Cardiac fibroblast (primary cell): ENCODE results near the gene DCPS.
A peak's percentile ranks its signal among the peaks of the same experiment; 100 is the strongest.

Source experiments
- DNase-seq, 2 donors: peaks; one replicate each; pipeline versions ENCODE4 v3.0.0 to v3.0.0-alpha.2; 2010; ENCODE audit warnings: low read depth in 2 of 2
- H3K4me3 ChIP-seq, 2 donors: replicated peaks in 1 of 2; 1 replicate in 1 of 2; 2 replicates in 1 of 2; pipeline ENCODE4 v1.5.1; 2011; ENCODE audit warnings: low read depth in 2 of 2, low read length in 2 of 2, mild to moderate bottlenecking in 2 of 2, moderate library complexity in 1 of 2
- TF ChIP-seq, protein P1 (sequence below): IDR thresholded peaks from one replicate; pipeline ENCODE4 v1.5.1; 2011; ENCODE audit warnings: low read depth, mild to moderate bottlenecking, low read length, inconsistent platforms

The DCPS gene

DNA sequence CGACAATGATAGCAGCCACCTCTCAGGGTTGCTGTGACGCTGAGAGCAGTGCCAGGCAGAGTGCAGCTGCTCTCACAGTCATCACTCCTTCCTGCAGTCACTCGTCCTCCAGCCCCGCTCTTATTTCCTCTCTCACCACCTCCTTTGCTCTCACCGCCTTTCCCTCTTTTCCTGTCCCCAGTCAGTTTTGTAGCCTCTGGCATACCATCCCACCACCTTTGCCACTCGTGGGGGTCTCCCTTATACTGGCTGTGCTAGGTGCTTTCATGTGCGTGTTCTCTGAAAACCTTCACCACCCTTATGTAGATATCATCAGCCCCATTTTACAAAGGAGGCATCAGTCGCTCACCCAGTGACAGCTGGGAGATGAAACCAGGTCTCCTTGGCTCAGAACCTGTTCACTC, 32.3 kb downstream of the DCPS start:
- no peak for DNase-seq
- TF ChIP-seq, protein P1, sequence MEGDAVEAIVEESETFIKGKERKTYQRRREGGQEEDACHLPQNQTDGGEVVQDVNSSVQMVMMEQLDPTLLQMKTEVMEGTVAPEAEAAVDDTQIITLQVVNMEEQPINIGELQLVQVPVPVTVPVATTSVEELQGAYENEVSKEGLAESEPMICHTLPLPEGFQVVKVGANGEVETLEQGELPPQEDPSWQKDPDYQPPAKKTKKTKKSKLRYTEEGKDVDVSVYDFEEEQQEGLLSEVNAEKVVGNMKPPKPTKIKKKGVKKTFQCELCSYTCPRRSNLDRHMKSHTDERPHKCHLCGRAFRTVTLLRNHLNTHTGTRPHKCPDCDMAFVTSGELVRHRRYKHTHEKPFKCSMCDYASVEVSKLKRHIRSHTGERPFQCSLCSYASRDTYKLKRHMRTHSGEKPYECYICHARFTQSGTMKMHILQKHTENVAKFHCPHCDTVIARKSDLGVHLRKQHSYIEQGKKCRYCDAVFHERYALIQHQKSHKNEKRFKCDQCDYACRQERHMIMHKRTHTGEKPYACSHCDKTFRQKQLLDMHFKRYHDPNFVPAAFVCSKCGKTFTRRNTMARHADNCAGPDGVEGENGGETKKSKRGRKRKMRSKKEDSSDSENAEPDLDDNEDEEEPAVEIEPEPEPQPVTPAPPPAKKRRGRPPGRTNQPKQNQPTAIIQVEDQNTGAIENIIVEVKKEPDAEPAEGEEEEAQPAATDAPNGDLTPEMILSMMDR = no peak
- H3K4me3 ChIP-seq = no peak overlapping the region

DNA sequence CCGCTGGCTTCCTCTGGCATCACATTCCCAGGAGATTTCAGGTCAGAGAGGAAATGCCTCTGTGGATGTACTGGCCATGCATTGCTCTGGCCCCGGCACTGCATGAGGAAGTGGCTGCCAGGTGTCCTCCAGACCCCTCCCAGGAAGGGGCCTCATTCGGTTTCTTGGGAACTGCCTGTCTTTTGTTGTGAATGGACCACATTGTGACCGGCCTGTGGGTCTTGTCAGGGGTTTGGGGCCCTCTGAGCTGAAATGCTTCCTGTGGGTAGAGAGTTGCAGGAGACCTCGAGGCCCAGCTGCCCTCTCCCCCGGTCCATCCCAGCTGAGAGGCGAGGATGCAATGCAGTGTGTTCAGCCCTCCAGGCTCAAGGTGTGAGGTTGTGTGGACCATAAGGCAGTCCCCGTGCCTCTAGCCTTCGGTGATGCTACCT, 32.8 kb downstream of the DCPS start:
- TF ChIP-seq, protein P1 = no peak
- peak; percentile 59 to 61 for DNase-seq
- H3K4me3 ChIP-seq = no peak overlapping the region

DNA sequence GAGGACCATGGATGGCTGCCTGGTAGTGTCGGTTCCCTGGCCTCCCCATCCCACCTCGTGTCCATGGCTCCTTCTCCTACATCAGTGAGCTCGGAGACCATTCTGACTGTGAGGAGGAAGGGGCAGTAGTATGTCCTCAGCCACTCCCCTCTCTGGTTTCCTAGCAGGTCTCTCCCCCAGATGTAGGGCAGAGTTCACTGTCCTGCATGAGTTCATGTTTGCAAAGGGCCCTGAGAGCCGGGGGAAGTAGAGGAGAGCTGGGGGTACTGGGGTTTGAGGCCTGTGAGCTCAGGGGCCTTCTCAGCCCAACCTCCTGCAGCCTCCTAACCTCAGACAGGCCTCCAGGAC, 33.2 kb downstream of the DCPS start:
- TF ChIP-seq, protein P1 = no peak
- no peak overlapping the region for H3K4me3 ChIP-seq

DNA sequence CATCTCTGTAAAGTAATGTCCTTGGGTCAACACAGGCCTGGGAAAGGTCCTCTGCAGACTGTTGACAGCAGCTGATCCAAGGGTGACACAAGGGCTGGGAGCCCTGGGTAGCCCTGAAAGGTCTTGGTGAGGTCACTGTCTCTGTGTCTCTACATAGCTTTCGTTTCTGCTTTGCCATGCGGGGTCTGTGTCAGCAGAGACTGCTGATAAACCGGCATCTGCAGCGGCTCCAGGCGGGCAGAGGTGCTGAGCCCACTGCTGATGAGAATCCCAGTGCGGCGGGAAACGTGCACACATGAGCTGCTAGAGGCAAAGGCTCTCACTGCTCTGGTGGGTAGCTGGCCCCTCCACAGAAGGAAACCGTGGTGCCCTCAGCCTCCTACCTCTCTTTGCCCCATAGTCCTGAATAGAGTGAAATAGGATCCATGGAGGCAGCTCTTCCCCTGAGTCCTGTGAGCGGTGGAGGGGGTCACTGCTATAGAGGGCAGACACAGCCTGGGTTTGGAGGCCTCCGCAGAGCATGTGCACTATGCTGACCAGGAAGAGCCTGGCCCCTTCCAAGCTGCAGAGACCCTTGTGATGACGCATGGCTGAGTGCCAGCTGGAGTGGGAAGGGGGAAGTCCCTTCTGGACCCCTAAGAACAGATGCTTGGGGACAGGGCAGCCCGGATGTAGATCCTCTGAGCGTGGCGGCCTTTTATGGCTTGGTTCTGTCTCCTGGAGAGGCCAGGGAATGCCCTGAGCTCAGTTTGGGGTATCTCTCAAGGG, 33.8 kb downstream of the DCPS start:
- TF ChIP-seq, protein P1 = no peak
- DNase-seq = no peak
- H3K4me3 ChIP-seq = no peak overlapping the region

More for the DNA sequence above, 33.2 kb downstream of the DCPS start:
- DNase-seq = no peak

DNA sequence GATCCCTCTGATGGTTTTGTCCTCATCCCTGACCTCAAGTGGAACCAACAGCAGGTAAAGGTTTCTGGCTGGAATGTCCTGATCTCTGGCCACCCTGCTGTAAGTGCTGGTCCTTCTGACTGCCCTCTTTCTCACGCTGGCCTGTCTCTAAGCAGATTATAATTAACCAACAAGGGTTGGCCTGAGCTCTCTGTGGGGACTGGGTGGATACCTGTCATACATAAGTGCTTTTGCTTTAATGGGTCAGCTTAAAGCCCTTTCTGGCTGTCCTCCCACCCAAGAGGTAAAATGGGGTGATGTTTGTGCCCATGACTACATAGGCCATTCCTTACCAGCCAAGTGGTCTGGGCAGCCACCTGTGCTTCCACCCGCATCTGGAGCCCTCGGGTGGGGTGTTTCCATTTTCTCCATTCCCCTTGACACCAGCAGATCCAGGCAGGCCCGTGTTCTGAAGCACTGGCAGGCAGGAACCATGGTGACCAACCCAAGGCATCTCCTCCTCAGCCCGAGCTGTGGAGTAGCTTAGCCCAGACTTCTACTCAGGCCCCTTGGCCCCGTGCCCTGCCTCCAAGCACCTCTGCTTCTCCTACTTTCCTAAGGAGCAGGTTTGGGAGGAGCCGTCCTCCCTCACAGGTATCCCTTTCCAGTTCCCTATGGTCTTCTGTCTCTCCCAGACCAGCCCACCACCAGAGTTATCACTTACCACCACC, 34.6 kb downstream of the DCPS start:
- TF ChIP-seq, protein P1 = no peak
- no peak overlapping the region for H3K4me3 ChIP-seq

DNA sequence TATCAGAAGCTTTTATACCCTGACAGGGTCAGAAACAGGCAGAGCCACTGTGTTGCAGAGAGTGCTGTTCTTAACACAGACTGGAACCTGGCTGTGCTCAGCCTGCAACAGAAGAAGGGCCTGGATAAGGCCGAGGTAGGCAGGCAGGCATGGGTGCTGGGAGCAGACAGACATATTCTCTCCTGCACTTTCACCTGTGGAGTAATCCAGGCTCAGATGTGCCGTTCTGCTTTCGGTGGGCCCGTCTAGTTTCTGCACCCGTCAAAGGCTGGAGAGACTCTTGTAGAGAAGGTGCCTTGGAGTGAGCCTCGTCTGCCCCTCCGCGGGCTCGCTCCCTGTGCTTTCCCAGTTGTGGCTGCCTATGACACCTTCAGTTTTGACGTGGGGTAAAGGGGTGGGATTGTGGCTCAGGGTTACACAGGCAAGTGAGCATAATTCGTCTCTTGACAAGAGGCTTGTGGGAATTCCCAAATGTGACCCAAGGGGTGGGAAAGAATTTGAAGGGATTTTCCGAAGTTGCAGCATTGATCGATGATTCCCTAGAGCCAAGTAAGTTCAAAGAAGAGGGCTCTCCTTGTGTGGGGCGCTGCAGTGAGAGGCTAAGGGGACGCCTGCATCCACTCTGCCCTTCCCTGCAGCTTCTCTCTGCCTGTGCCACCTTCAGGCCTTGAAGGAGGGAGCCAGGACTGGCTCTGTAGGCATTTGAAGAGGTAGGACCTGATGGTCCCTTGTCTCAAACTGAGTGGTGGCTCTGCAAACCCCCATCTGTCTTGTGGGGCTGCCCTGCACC, 35.4 kb downstream of the DCPS start:
- peak in 1 of 2 donors; percentile 43 for DNase-seq
- TF ChIP-seq, protein P1 = no peak
- H3K4me3 ChIP-seq = no peak overlapping the region

More for the DNA sequence above, 34.6 kb downstream of the DCPS start:
- no peak for DNase-seq
